Ramos (cell line): ENCODE data around the gene JAK3.

ENCODE experiments used
- in situ Hi-C: fragments of 300-500 bp; cut with MboI; formaldehyde crosslinking; loops from one replicate; pipeline ENCODE4 v1.14.3; 2022; ENCODE audit warnings: low sequenced_read_pairs; ENCODE audit not compliant: unreplicated experiment

Gene JAK3

DNA sequence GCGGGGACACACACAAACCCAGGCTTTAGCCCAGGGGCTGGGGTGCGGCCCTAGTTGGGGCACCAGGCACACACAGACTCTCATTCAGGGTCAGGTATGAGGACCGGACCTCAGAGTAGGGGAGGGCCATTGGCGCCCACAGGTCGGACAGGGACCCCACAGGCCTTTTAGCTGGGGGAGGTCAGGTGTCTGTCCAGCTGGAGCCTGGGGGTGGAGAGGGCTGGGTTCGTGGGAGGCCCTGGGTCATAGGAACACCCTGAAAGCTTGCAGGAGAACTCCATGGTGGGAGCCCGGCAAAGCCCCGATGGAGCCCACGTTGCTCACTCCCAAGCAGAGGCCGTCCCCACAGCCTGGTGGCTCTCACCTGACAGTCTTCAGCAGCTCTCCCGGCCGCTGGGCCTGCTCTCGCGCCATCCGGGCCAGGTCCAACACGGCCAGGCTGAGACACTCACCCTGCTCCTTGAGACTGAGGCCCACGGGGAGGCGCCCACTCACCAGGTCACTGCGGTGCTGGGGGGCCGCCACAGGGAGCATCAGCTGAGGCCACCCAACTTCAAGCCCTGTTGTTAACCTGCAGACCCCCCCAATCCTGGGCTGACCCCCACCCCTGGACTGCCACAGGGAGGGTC is 5.0 kb downstream of the JAK3 start:
- in situ Hi-C loops: no loop called here

DNA sequence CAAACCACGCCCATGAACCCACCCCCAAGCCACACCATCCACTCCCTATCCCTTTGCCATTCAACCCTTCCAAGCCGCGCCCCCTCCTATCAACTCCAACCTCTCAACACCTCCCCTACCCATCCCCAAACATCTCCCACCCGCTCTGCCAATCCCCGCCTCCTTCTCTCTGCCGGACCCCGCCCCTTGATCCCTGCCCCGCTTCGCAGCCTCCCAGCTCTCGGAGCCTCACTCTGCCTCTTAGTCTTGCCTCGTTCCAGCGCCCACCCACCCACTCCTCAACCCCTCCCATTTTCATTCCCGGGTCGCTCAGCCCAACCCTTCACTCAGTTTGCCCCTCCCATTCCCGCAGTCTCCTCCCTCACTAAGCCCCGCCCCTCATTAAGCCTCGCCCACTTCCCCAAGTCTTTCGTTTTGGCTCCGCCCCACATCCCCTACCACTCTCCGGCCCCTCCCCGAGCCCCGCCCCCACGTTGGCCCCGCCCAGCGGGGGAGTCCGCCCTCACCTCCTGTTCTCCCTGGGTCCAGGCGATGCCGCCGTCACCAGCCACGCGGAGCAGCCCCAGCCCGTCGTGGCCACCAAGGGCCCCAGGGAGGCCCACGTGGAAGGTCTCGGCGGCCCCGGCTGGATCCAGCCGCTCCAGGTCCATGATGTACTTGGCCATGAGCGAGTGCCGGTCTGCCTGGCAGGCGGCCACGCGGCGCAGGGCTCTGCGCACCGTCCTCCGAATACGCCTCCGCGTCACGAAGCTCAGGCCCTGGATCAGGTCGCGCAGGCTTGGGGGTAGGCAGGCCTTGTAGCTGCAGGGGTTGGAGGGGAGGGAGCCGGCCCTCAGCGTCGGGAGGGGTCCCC is 5.7 kb downstream of the JAK3 start:
- in situ Hi-C loops: no loop called here

DNA sequence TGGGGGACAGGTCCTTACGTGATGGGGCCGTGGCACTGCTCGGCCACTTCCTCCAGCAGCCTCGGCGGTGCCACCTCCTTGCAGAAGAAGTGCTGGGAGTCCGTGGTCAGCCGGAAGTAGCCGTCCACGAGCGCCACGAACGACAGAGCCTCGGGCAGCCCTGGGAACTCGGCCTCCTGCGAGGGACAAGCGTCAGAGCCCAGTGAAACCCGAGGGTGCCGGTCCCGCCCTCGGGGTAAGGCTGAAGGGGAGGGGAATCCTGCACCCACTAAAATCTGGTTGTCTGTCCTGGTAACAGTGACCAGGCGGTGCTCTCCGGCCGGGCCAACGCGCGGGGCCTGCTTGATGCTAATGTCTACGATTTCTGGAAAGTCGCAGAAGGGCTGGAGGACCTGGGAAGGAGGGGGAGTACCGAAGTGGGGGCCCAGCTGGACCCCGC is 6.4 kb downstream of the JAK3 start:
- in situ Hi-C loops: no loop called here

DNA sequence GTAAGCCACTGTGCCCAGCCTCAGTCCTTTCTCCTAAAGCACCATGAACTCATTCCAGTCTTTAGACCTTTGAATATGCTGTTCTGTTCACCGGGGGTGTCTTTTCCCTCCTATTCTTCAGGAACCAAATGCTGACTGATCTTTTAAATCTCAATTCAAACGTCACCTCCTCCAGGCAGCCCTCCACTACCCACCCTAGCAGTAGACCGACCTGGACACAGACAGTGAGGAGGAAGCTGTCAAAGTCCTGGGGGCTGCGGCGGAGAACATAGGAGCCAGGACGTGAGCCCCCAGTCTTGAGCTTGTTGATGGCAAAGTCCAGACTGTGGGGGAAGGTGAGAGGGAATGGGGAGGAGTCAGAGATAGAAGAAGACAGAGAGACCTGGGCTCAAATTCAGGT is 7.8 kb downstream of the JAK3 start:
- in situ Hi-C loops: no loop called here

DNA sequence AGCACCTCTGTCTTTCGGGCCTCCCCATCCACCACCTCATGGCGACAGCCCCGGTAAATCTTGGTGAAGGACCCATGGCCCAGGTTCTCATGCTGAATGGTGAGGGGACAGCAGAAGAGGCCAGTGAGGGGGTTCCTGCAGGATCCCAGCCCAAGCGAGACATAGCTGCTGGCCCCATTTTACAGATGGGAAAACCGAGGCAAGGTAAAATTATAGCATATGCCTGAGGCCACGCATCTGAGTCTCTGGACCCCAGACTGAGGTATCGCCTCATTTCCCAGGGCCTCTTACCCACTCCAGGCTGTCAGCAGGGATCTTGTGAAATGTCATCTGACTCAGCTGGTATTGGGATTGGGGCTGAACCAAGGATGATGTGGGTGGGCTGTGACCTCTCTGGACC is 9.8 kb downstream of the JAK3 start:
- in situ Hi-C loops: no loop called here

DNA sequence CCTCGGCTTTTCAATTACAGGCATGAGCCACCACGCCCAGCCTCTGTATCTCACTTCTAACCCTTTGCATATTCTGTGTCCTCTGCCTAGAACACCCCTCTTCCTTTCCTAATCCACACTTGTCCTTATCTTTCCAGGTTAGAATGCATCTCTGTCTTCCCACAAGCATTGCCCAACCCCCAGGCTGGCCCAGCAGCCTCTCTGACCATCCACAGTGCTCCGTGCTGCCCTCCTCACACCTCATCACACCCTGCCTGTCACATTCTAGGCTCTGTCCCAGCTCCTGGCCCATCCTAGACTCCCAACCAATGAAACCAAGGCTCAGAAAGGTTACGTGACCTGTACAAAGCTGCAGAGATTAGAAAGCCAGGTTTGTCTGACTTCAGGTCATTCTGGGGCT is 11.3 kb downstream of the JAK3 start:
- in situ Hi-C loops: no loop called here

DNA sequence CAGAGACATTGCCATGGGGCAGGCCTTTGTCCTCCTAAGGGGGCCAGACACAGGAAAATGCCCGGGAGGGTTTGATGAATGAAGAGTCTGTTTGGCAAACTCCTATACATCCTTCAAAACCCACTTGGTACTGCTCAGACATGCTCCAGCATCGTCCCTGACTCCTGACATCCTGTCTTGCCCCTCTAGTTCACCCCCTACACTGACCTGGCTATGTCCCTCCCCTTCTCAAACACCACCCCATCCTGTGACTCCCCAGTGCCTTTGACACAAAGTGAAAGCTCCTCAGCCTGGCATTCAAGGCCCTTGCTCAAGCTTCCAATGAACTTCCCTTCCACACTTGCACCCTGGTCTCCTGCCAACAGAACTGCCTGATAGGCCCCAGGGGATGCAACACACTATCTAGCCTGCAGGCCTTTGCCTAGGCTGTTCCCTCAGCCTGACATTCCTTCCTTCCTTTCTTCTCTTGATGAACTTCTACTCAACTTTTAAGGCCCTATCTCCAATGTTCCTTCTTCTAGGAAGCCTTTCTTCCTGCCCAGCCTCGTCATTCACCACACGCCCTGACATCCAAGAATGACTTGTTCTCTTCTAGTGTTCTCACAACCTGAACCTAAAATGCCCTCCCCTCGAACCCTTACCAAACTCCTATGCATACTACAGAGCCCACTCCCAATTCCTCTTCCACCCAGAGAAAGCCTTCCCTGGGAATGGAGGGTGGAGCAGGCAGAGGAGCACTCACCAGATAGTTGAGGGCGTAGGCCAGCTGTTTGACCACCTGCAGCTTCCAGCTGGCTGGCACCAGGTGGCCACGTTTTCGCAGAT is 12.4 kb downstream of the JAK3 start:
- in situ Hi-C loops: no loop called here

DNA sequence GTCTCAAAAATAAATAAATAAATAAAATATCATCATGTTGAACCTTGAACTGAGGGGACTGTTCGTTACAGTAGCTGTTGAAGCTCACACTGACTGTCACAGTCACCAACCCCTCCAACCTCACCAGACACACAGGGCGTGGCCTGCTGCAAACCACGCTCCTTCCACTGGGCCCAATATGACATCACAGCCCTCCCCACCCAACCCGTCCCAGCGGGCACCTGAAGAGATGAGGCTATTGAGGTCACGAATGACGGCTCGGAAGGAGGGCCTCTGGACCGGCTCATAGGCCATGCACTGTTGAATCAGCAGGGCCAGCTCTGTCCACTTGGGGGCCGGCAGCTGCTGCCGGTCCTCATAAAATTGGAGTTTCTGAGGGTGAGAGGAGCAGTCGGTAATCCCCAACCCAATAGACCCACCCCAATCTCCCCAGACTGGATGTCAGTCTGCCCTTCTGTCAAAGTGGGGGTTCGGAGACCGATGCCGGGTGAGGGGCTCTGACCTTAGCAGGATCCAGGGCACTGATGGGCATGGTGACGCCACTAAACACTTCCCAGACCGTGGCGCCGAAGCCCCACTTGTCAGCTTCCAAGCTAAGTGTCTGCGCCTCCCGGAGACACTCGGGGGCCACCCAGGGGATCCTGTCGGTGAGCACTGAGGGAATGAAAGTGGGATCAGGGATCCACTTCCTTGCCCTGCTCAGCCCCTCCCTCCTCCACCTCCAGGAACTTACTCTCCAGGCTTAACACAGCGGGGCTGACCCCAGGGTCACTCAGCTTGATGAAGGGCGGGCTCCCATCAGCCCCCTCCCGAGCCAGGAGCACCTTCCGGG is 13.2 kb downstream of the JAK3 start:
- in situ Hi-C loops: no loop called here

DNA sequence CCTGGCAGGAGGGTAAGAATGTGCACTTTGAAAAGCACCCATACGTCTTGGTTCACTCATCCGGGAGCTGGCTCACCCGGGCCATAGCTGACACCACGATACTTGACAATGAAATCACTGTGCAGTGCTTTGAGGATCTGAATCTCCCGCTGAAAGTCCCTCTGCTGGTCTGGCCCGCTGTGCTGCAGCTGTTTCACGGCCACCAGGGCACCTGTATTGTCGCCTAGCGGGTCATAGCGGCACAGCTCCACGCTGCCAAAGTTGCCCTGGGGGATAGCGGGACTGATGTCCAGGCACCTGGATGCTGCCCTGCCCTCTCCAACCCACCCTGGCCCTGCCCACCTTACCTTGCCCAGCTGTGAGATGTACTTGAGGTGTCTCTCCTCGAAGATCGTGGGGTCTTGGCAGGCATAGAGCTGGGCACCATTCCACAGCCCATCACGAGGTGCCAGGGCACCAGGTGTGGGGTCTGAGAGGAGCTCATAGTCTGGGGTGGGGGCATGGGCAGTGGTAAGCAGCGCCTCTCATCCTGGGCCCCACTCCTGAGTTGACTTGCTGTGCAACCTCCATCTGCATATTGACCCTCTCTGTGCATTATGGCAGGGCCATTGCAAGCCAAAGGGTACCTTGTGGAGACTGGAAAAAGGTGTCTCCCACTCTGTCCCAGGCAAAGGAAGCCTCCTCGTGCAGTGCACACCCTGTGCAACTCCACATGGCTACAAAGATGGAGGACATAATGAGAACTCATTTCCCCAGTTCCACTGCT is 15.2 kb downstream of the JAK3 start:
- in situ Hi-C loops: no loop called here

DNA sequence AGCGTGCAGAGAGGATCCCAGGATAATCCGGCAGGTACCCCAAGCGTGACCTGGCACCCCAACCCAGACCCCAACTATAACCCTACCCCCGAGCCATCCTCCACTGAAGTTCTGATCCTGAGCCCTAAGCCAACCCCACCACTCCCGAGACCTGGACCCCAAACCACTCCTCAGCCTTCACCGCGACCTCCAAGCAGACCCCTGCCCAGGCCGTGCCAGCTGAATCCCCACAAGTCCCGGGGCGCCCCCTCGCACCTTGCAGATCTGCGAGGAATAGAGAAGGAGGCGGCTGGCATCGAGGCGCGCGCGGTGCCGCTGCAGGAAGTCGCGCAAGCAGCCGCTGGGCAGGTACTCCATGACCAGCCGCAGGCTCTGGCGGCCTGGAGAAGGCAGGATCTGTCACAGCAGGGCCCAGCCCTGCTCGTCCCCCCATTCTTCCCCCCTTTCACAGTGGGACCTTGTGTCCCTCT is 16.3 kb downstream of the JAK3 start:
- in situ Hi-C loops: no loop called here

DNA sequence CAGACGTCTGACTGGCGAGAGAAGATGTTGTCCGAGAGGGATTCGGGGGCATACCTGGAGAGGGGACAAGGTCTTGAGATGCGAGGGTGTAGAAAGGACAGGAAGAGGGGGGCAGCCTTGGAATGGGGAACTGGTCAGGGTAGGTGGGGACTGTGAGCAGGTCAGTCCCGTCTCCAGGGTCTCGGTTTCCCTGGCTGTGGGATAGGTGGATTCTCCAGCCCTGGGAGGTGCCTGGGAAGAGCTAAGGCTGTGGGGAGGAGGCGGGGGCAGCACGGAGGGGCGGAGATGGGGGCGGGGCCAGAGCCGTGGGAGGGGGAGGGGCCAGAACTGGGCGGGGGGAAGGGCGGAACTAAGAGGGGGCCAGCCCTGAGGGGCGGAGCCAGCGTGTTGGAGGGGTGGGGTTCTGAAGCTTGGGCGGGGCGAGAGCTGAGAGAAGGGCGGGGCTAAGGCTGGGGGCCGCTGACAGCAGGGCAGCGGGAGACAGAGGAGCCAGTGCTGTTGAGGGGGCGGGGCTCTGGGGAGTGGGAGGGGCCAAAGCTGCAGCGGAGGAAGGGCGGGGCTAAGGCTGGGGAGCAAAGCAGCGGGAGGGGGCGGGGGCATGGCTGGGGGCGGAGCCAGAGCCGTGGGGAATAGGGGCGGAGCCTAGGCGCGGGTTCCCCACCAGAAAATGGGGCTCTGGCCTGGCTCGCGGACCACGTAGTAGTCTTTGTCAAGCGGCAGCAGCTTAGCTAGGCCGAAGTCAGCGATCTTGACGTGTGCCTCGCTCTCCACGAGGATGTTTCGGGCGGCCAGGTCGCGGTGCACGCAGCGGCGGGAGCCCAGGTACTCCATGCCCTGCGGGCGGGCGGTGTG is 17.0 kb downstream of the JAK3 start:
- in situ Hi-C loops: no loop called here

DNA sequence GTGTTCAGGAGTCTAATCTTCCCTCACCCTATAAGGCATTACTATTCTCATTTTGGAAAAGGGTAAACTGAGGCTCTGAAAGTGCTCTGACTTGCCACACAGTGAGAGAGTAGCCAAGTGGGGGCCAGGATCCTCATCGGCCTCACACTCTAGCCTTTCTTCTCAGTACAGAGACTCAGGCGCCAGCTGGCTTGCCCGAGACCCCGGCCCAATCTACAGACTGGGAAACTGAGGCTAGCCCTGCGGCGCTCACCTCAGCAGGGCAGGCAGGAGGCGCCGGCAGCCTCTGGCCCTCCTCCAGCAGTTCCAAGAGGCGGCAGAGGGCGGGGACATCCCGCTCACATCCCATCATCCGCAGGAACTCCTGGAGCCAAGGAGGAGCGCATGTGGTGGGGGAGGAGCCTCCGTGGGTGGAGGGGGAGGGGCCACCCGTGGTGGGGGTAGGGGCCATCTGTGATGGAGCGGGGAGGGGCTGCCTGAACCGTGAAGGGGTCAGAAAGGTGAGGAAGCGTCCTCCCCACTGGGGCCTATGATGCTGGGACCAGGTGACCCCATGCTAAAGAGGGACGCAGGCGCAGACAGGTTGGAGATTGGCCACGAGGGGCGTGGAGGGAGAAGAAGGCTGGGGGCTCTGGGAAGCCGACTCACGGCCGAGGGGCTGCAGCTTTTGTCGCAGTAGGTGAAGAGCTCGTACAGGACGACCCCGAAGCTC is 17.8 kb downstream of the JAK3 start:
- in situ Hi-C loops: no loop called here

DNA sequence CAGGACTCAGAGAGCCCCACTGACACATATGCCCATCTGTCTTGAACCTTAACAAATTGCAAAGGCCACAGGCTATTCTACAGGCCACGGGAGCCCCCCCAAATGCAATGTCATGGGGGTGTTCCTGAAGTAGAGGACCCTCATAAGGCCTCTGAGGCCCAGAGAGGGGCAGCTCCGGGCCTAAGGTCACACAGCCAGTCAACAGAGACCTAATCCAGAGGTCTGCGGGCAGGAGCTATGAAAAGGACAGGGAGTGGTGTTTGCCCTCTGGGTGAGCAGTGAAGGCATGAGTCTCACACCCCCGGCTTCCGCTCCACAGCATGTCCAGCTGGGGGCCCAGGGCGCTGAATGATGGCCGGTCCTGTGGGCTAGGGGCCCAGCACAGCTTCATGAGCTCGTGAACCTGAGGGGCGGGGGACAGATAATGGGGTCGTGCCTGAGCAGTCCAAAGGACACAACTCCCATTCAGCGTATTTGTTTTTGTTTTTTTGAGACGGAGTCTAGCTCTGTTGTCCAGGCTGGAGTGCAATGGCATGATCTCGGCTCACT is 21.2 kb downstream of the JAK3 start:
- in situ Hi-C loops: no loop called here

DNA sequence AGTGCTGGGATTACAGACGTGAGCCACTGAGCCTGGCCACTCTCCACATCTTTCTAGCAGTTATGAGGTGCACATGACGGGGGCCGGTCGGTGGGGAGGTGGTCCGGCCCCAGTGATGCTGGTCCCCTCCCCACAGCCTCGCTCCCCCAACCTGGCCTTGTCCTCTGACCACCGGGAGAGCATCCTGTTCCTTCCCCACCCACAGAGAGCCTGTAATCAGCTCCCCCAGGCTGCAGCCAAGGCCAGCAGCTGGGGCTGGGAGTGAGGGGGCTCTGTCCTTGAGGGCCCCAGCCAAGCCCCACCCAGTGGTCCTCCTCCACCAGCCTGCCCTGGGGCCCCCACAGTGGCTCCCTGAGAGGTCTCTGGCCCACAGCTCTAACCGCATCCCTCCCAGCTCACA is 23.4 kb downstream of the JAK3 start:
- in situ Hi-C loops: no loop called here

DNA sequence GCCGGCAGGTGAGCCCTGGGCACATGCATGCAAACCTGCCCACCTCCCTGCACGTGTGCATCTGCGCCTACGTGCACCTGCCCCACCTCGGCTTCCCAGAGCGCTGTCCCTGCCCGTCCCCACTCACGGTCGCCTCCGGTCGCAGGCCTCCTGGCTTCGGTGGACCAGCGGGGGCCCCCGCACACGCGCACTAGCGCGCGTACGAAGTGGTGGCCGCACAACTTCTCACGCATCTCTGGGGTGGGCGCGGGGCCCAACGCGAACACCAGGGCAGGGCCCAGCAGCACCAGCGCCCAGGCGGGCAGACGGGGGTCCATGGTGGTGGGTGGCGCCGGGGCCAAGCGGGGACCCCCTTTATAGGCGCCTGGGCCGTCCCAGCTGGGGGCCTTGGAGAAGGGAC is 26.6 kb downstream of the JAK3 start, which contains the start of gene INSL3:
INSL3 (minus strand) TSS at position 330 of the 400 bp plus-strand sequence; CDS start at position 317, 13 bp downstream.
- in situ Hi-C loops: no loop called here

DNA sequence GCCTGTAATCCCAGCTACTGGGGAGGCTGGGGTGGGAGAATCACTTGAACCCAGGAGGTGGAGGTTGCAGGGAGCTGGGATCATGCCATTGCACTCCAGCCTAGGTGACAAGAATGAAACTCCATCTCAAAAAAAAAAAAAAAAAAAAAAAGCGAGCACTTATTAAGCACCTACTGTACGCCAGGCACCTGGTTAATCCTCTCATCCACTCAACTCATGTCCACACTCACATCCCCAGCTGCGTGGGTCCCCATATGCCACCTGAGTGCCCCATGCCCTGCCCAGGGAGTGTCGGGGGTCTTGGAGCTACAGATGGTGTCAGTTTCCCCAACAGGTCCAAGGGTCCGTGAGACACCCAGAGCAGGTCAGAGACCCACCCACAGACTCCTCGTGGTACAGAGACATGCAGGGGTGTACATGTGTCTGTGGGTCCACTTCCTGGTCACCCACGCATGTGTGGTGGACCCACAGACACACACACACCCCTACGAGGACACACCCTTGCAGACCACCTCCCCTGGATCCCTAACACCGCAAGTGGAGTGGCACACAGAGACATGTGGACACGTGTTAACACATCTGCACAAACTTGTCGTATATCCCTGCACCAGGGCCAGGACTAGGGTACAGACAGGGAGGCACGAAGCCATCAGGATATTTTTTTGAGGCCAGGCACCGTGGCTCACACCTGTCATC is 30.0 kb downstream of the JAK3 start:
- in situ Hi-C loops: no loop called here

DNA sequence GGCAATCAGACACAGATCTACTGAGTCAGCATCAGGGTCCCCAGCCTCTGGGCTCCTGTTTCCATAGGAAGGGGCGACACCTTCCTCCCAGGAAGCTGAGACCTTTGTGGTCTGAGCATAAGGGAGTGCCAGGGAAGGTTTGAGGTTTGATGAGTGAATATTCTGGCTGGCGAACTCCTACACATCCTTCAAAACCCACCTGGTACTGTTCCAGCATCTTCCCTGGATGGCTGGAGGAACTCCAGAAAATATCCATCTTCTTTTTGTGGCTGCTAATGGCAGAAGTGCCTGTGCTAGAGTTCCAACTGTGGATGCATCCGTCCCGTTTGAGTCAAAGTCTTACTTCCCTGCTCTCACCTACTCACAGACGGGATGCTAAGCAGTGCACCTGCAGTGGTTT is 35.7 kb downstream of the JAK3 start:
- in situ Hi-C loops: no loop called here
